ENCODE results near the gene RGMB. TPM values are rescaled to one million over a fixed set of nuclear protein-coding genes. Genes with fewer than 3 reads are reported as not detected.

The RGMB gene
- polyA plus RNA-seq, 1 donor from 2014 or later = 58.4 TPM

DNA sequence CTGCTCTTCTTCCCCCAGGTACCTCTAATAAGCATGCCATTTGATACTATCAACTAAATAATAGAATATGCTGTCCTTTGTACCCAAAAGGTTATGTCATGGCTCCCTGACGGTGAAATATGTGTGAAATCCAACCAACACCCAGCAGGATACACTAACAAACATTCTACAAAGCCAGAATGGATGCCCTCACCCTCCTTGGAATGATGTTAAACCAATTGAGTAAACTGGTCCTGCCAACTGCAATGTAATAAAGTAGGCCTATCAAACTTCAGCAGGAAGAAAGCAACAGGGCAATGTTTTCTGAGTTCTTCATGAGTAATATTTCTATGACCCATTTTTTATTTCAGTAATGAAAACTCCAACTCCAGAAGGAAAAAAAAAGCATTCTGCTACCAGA, 24.9 kb downstream of the RGMB start:
- Histone ChIP-seq H3K9me2 (ENCODE audit: insufficient read depth, low read length) (no peaks in the 10 kb centered on the region), H3K9me3 (ENCODE audit: low read length) (no peaks in the 10 kb centered on the region), H4K20me1 (ENCODE audit: insufficient read depth) (no peaks in the 10 kb centered on the region), H3K9ac (ENCODE audit: low read length) (no peak overlapping the region), H3F3A (ENCODE audit: insufficient read depth, low read length, poor library complexity, severe bottlenecking) (no peaks in the 10 kb centered on the region), H3K4me3 (ENCODE audit: low read length) (no peak overlapping the region), H3K4me2 (ENCODE audit: low read length) (no peak overlapping the region), H3K27me3 (ENCODE audit: insufficient read depth, low read depth, low read length) (no peaks in the 10 kb centered on the region), H3K27ac (ENCODE audit: low read length) (no peak overlapping the region), H2AFZ (ENCODE audit: low read depth, low read length) (no peak overlapping the region), H3K79me2 (replicated peaks; ENCODE audit: insufficient read depth, low read length) (peaks cover 13% of the 10 kb centered on the region), H3K36me3 (ENCODE audit: insufficient read depth, low read length) (peaks cover 6% of the 10 kb centered on the region)
- TF ChIP-seq EZH2 (IDR thresholded peaks at IDR 0.05; ENCODE audit: borderline replicate concordance, insufficient read depth, low read length, poor library complexity, severe bottlenecking) = no peak
- no peak for TF ChIP-seq MXI1 (conservative IDR thresholded peaks at IDR 0.05; ENCODE audit: poor library complexity, severe bottlenecking)
- TF ChIP-seq POLR2AphosphoS5 (IDR thresholded peaks at IDR 0.05) = no peak
- no peak for TF ChIP-seq SMC3 (conservative IDR thresholded peaks at IDR 0.05; ENCODE audit: poor library complexity)
- TF ChIP-seq, protein P1, sequence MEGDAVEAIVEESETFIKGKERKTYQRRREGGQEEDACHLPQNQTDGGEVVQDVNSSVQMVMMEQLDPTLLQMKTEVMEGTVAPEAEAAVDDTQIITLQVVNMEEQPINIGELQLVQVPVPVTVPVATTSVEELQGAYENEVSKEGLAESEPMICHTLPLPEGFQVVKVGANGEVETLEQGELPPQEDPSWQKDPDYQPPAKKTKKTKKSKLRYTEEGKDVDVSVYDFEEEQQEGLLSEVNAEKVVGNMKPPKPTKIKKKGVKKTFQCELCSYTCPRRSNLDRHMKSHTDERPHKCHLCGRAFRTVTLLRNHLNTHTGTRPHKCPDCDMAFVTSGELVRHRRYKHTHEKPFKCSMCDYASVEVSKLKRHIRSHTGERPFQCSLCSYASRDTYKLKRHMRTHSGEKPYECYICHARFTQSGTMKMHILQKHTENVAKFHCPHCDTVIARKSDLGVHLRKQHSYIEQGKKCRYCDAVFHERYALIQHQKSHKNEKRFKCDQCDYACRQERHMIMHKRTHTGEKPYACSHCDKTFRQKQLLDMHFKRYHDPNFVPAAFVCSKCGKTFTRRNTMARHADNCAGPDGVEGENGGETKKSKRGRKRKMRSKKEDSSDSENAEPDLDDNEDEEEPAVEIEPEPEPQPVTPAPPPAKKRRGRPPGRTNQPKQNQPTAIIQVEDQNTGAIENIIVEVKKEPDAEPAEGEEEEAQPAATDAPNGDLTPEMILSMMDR (IDR thresholded peaks at IDR 0.05; ENCODE audit: poor library complexity, severe bottlenecking) = no peak
- TF ChIP-seq RAD21 (conservative IDR thresholded peaks at IDR 0.05) = no peak

- peaks cover 13% of the 10 kb centered on the region for H3K79me2 ChIP-seq (replicated peaks; ENCODE audit: insufficient read depth, low read length)
- no peaks in the 10 kb centered on the region for H3K9me2 ChIP-seq (ENCODE audit: insufficient read depth, low read length)
- no peak overlapping the region for H3K4me2 ChIP-seq (ENCODE audit: low read length)
- no peaks in the 10 kb centered on the region for H3K27me3 ChIP-seq (ENCODE audit: insufficient read depth, low read depth, low read length)
- peaks cover 4% of the 10 kb centered on the region for H3K36me3 ChIP-seq (ENCODE audit: insufficient read depth, low read length)
- no peak overlapping the region for H3K27ac ChIP-seq (ENCODE audit: low read length)
- H3F3A ChIP-seq (ENCODE audit: insufficient read depth, low read length, poor library complexity, severe bottlenecking) = no peaks in the 10 kb centered on the region
- no peaks in the 10 kb centered on the region for H4K20me1 ChIP-seq (ENCODE audit: insufficient read depth)
- H3K4me3 ChIP-seq (ENCODE audit: low read length) = no peak overlapping the region
- H3K9me3 ChIP-seq (ENCODE audit: low read length) = no peaks in the 10 kb centered on the region
- no peak overlapping the region for H2AFZ ChIP-seq (ENCODE audit: low read depth, low read length)
- TF ChIP-seq EP300 (conservative IDR thresholded peaks at IDR 0.05; ENCODE audit: poor library complexity, severe bottlenecking) = no peak
- TF ChIP-seq, protein P1 (IDR thresholded peaks at IDR 0.05; ENCODE audit: poor library complexity, severe bottlenecking) = no peak
- TF ChIP-seq RAD21 (conservative IDR thresholded peaks at IDR 0.05) = no peak
- TF ChIP-seq, protein P2, sequence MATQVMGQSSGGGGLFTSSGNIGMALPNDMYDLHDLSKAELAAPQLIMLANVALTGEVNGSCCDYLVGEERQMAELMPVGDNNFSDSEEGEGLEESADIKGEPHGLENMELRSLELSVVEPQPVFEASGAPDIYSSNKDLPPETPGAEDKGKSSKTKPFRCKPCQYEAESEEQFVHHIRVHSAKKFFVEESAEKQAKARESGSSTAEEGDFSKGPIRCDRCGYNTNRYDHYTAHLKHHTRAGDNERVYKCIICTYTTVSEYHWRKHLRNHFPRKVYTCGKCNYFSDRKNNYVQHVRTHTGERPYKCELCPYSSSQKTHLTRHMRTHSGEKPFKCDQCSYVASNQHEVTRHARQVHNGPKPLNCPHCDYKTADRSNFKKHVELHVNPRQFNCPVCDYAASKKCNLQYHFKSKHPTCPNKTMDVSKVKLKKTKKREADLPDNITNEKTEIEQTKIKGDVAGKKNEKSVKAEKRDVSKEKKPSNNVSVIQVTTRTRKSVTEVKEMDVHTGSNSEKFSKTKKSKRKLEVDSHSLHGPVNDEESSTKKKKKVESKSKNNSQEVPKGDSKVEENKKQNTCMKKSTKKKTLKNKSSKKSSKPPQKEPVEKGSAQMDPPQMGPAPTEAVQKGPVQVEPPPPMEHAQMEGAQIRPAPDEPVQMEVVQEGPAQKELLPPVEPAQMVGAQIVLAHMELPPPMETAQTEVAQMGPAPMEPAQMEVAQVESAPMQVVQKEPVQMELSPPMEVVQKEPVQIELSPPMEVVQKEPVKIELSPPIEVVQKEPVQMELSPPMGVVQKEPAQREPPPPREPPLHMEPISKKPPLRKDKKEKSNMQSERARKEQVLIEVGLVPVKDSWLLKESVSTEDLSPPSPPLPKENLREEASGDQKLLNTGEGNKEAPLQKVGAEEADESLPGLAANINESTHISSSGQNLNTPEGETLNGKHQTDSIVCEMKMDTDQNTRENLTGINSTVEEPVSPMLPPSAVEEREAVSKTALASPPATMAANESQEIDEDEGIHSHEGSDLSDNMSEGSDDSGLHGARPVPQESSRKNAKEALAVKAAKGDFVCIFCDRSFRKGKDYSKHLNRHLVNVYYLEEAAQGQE (IDR thresholded peaks at IDR 0.05; ENCODE audit: borderline replicate concordance) = no peak
- no peak for TF ChIP-seq POLR2AphosphoS5 (IDR thresholded peaks at IDR 0.05)
- no peak for TF ChIP-seq SMC3 (conservative IDR thresholded peaks at IDR 0.05; ENCODE audit: poor library complexity)
- no peak for TF ChIP-seq MXI1 (conservative IDR thresholded peaks at IDR 0.05; ENCODE audit: poor library complexity, severe bottlenecking)
- no peak for TF ChIP-seq TAF1 (IDR thresholded peaks at IDR 0.05; ENCODE audit: low read depth)
- TF ChIP-seq EZH2 (IDR thresholded peaks at IDR 0.05; ENCODE audit: borderline replicate concordance, insufficient read depth, low read length, poor library complexity, severe bottlenecking) = no peak
- no peak overlapping the region for H3K9ac ChIP-seq (ENCODE audit: low read length)
Observed at GRCh38 chr5:98798847-98799246, 25.4 kb downstream of the RGMB start.
